Pancreas (tissue), 10 donors: ENCODE data around the gene SLC37A4. TPM values are rescaled to one million over a fixed set of nuclear protein-coding genes. Genes with fewer than 3 reads are reported as not detected.

Experiments used
- ATAC-seq, 4 donors: fragments of 200-7000 bp; cut with Tn5 transposase; one replicate each; pipeline versions ENCODE4 v1.8.0 to v1.9.1; 2020; ENCODE audit warnings: mild to moderate bottlenecking in 4 of 4, moderate library complexity in 4 of 4
- DNase-seq, 6 donors: peaks; one replicate each; pipeline ENCODE4 v3.0.0-alpha.2; 2020
- FAIRE-seq: peaks from 2 replicates; lab custom pipeline; 2012; peaks lifted over from hg19 to GRCh38; lab: Jason Lieb, UNC
- H3K27ac ChIP-seq, 4 donors: fragments of 200-600 bp; sonication (generic); 1 replicate in 3 of 4; 2 replicates in 1 of 4; pipeline versions ENCODE4 v1.5.0 to v1.8.0; 2020
- H3K27me3 ChIP-seq, 4 donors: fragments of 200-600 bp; one replicate each; pipeline ENCODE4 v1.8.0; 2021
- H3K36me3 ChIP-seq, 3 donors: fragments of 200-600 bp; sonication (generic) in 1 of 3; one replicate each; pipeline versions ENCODE4 v1.5.0 to v1.8.0; 2020 to 2021
- H3K4me1 ChIP-seq, 3 donors: fragments of 200-600 bp; one replicate each; pipeline ENCODE4 v1.8.0; 2021
- H3K4me3 ChIP-seq, 4 donors: fragments of 200-600 bp; sonication (generic) in 2 of 4; one replicate each; pipeline versions ENCODE4 v1.5.0 to v1.8.0; 2020 to 2021
- H3K9me3 ChIP-seq, 4 donors: fragments of 200-600 bp; one replicate each; pipeline ENCODE4 v1.8.0; 2021
- CTCF ChIP-seq, 4 donors: fragments of 200-600 bp; sonication (generic) in 3 of 4; IDR thresholded peaks; one replicate each; pipeline versions ENCODE4 v1.5.0 to v1.8.0; 2021; ENCODE audit warnings: antibody characterized with exemption in 4 of 4
- WGBS, 2 donors: extraction: QIAGEN DNeasy Blood & Tissue Kit; methylation state at CpG; one replicate each; pipeline ENCODE4 v1.1.7; 2013; 5-methylcytosine and 5-hydroxymethylcytosine counted together
- intact Hi-C, 3 donors: fragments of 100-400 bp; cut with DNase I; formaldehyde crosslinking; loops; one replicate each; pipeline versions ENCODE4 v1.11.1 to v1.14.2; 2022
- polyA plus RNA-seq, 2 donors: library from polyadenylated mRNA; stranded (reverse); fragments of 200-250 nt; gene quantifications; one replicate each; pipeline ENCODE4 v1.2.3, GENCODE V29; 2013
- total RNA-seq, 6 donors: library from RNA; stranded (reverse); fragmentation: NEBNext Ultra II Directional in 4 of 6; extraction: Animal tissue kit (Norgen Biotek cat#: 25700) in 4 of 6; gene quantifications; one replicate each; pipeline versions ENCODE4 v1.2.1 to v1.2.4, GENCODE V29; 2021 to 2023
- donor health status: healthy with polysubstance abuse.
- donor health status: DM: no; HTN: no; CAD: no; lungs with moderate emphysema.
- donor health status: DM: no; HTN: no; CAD: no.
- donor health status: control.
- donor health status: control.
- donor health status: Bipolar disorder and iron deficiency.
- donor health status: DM: yes; HTN: yes; CAD: no.
- donor health status: DM: no; HTN: no; CAD: no.
- donor health status: DM: no; HTN: no; CAD: no.
- donor health status: DM: yes; HTN: yes; CAD: no.

The SLC37A4 gene
- total and polyA plus RNA-seq, 8 donors, result 27.1 to 163 (median 38.0) TPM

GRCh38 chr11:119011476-119012053, 19.1 kb downstream of the SLC37A4 start:
- H3K4me3 ChIP-seq, result no peak overlapping the region
- no peak overlapping the region for H3K27ac ChIP-seq
- H3K36me3 ChIP-seq, result peaks cover 6 to 44% (median 9%) of the 10 kb centered on the region in 3 donors
- DNase-seq (no peak), ATAC-seq (peak in 2 of 4 donors; percentile 31 to 35), FAIRE-seq (no peak)
- intact Hi-C loops, result no loop called here
- no peaks in the 10 kb centered on the region for H3K9me3 ChIP-seq
- H3K4me1 ChIP-seq, result peaks cover under 1 to 12% (median 4%) of the 10 kb centered on the region in 3 donors
- no peaks in the 10 kb centered on the region for H3K27me3 ChIP-seq
- WGBS, 2 donors, result 75 to 77% methylated on average over 6 of the region's 6 CpGs
- no peak for TF ChIP-seq CTCF (IDR thresholded peaks at IDR 0.05)

- WGBS, 2 donors, result 91 to 92% methylated on average over 4 of the region's 4 CpGs
- Histone ChIP-seq H3K4me1 (no peaks in the 10 kb centered on the region), H3K27ac (no peak overlapping the region), H3K36me3 (peaks cover 0 to 29% (median 4%) of the 10 kb centered on the region in 3 donors), H3K4me3 (no peak overlapping the region), H3K27me3 (no peaks in the 10 kb centered on the region), H3K9me3 (no peaks in the 10 kb centered on the region)
- ATAC-seq (no peak), DNase-seq (peak in 1 of 6 donors; percentile 0), FAIRE-seq (no peak)
- intact Hi-C loops, result no loop called here
- TF ChIP-seq CTCF (IDR thresholded peaks at IDR 0.05), result no peak
These were observed 24.0 kb downstream of the SLC37A4 start for GRCh38 chr11:119006656-119007055.

GRCh38 chr11:119000906-119001305, 29.8 kb downstream of the SLC37A4 start:
- no peaks in the 10 kb centered on the region for H3K27me3 ChIP-seq
- ATAC-seq (no peak), FAIRE-seq (no peak)

GRCh38 chr11:118998822-118999221, 31.9 kb downstream of the SLC37A4 start:
- Histone ChIP-seq H3K4me1 (peaks cover 0 to 14% (median 0%) of the 10 kb centered on the region in 3 donors), H3K27ac (peak overlapping the region in 2 of 4 donors; percentile 60 to 64), H3K9me3 (no peaks in the 10 kb centered on the region), H3K4me3 (peak overlapping the region in 3 of 4 donors; percentile 69 to 91 (median 80)), H3K27me3 (no peaks in the 10 kb centered on the region), H3K36me3 (peaks cover 0 to 10% (median 8%) of the 10 kb centered on the region in 3 donors)
- WGBS, 2 donors, result 55 to 61% methylated on average over 6 of the region's 6 CpGs
- peak in 1 of 4 donors; percentile 5 for ATAC-seq
- intact Hi-C loops, result no loop called here
- no peak for DNase-seq
- no peak for TF ChIP-seq CTCF (IDR thresholded peaks at IDR 0.05)
- FAIRE-seq, result no peak

More at GRCh38 chr11:119000906-119001305, 29.8 kb downstream of the SLC37A4 start:
- no peak for TF ChIP-seq CTCF (IDR thresholded peaks at IDR 0.05)
- Histone ChIP-seq H3K4me3 (no peak overlapping the region), H3K4me1 (peaks cover 0 to 14% (median 0%) of the 10 kb centered on the region in 3 donors), H3K27ac (no peak overlapping the region), H3K36me3 (peaks cover 0 to 13% (median 8%) of the 10 kb centered on the region in 3 donors), H3K9me3 (no peaks in the 10 kb centered on the region)
- WGBS, 2 donors, result 61 to 72% methylated on average over 1 of the region's 1 CpG
- DNase-seq, result no peak
- intact Hi-C loops, result no loop called here

- Histone ChIP-seq H3K9me3 (no peaks in the 10 kb centered on the region), H3K4me1 (peaks cover 0 to 14% (median 0%) of the 10 kb centered on the region in 3 donors), H3K36me3 (peaks cover 0 to 8% (median 8%) of the 10 kb centered on the region in 3 donors), H3K27ac (peak overlapping the region; percentile 34 to 64 (median 62)), H3K27me3 (no peaks in the 10 kb centered on the region), H3K4me3 (peak overlapping the region; percentile 53 to 91 (median 74))
- TF ChIP-seq CTCF (IDR thresholded peaks at IDR 0.05), result no peak
- FAIRE-seq, result no peak
- ATAC-seq, result peak; percentile 35 to 58 (median 44)
- 1 to 2% methylated on average over 19 of the region's 19 CpGs for WGBS, 2 donors
- intact Hi-C loops, result no loop called here
- DNase-seq, result peak in 1 of 6 donors; percentile 77
These were observed 32.3 kb downstream of the SLC37A4 start for GRCh38 chr11:118998388-118998717.
